Measurements from ENCODE around the gene SPTBN1.

DNA sequence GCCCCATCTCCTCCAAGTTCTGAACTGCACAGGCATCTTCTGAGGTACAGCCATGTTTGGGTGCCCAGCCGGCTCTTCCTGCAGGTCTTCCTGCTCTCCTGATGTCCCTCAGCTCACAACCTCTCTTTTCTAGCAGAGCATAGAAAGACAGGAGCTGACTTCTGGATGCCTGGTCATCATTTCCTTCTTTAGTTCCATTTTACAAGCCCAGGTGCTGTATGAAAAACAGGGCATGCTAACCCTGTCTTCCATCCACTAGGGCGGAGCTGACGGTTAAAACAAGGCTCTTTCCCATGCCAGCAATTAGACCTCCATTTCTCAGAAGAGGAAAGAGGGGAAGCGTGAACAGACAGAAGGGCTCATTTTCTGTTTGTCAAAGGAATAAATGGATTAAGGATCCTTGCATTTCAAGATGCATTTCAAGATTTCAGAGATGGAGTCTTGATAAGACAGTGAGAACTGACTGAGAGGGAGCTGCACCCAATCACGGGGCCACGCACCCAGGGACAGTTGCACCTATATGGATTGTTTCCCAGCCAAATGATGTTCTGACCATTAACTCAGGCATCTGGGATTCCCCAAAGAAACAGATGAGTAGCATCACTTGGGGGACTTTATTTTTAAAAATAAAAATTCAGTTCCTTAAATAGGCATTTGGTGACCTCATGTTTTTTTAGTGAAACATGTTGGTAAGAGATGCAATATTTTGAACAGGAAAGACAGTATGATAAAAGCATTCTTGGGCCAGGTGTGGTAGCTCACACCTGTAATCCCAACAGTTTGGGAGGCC lies 221.5 kb downstream of the SPTBN1 start:
- TF ChIP-seq, protein P1, sequence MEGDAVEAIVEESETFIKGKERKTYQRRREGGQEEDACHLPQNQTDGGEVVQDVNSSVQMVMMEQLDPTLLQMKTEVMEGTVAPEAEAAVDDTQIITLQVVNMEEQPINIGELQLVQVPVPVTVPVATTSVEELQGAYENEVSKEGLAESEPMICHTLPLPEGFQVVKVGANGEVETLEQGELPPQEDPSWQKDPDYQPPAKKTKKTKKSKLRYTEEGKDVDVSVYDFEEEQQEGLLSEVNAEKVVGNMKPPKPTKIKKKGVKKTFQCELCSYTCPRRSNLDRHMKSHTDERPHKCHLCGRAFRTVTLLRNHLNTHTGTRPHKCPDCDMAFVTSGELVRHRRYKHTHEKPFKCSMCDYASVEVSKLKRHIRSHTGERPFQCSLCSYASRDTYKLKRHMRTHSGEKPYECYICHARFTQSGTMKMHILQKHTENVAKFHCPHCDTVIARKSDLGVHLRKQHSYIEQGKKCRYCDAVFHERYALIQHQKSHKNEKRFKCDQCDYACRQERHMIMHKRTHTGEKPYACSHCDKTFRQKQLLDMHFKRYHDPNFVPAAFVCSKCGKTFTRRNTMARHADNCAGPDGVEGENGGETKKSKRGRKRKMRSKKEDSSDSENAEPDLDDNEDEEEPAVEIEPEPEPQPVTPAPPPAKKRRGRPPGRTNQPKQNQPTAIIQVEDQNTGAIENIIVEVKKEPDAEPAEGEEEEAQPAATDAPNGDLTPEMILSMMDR (conservative IDR thresholded peaks at IDR 0.05): no peak
- TF ChIP-seq ZFX (IDR thresholded peaks at IDR 0.05): no peak

Measured in C4-2B (cell line).